Esophagus (tissue), 2 donors: ENCODE results near the gene HDHD3. TPM values are rescaled to one million over a fixed set of nuclear protein-coding genes. Genes with fewer than 3 reads are reported as not detected.

Source experiments
- H3K27ac ChIP-seq, 2 donors: one replicate each; pipeline ENCODE4 v1.5.1; 2013; ENCODE audit warnings: low read depth in 2 of 2, mild to moderate bottlenecking in 2 of 2, inconsistent platforms in 1 of 2, low read length in 1 of 2, moderate library complexity in 1 of 2
- H3K27me3 ChIP-seq, 2 donors: one replicate each; pipeline ENCODE4 v1.6.1; 2013; ENCODE audit warnings: low read length in 2 of 2, control low read depth in 1 of 2, mild to moderate bottlenecking in 1 of 2; ENCODE audit not compliant: insufficient read depth in 2 of 2, control insufficient read depth in 1 of 2
- H3K36me3 ChIP-seq, 2 donors: one replicate each; pipeline ENCODE4 v1.6.1; 2013; ENCODE audit warnings: low read length in 1 of 2; ENCODE audit not compliant: control insufficient read depth in 2 of 2, insufficient read depth in 2 of 2
- H3K4me1 ChIP-seq, 2 donors: one replicate each; pipeline ENCODE4 v1.6.1; 2013; ENCODE audit warnings: low read length in 1 of 2; ENCODE audit not compliant: control insufficient read depth in 2 of 2, insufficient read depth in 2 of 2
- H3K4me3 ChIP-seq, 2 donors: one replicate each; pipeline ENCODE4 v1.5.1; 2013; ENCODE audit warnings: low read length in 2 of 2, mild to moderate bottlenecking in 2 of 2, low read depth in 1 of 2, moderate library complexity in 1 of 2
- H3K9me3 ChIP-seq, 2 donors: one replicate each; pipeline ENCODE4 v1.6.1; 2013; ENCODE audit warnings: mild to moderate bottlenecking in 2 of 2, low read depth in 1 of 2, low read length in 1 of 2, moderate library complexity in 1 of 2; ENCODE audit not compliant: control insufficient read depth in 2 of 2, insufficient read depth in 1 of 2
- WGBS, 2 donors: extraction: QIAGEN DNeasy Blood & Tissue Kit; methylation state at CpG; one replicate each; pipeline ENCODE4 v1.1.7; 2013; 5-methylcytosine and 5-hydroxymethylcytosine counted together
- polyA plus RNA-seq, 2 donors: library from polyadenylated mRNA; stranded (reverse); fragments of 200-250 nt; gene quantifications; one replicate each; pipeline ENCODE4 v1.2.3, GENCODE V29; 2013
- donor health status: healthy with polysubstance abuse.
- donor health status: Bipolar disorder and iron deficiency.

The HDHD3 gene
- polyA plus RNA-seq, 2 donors: 43.7 to 46.6 TPM

GRCh38 chr9:113352411-113352810 lies 24.4 kb downstream of the HDHD3 start:
- Histone ChIP-seq H3K27ac (peak overlapping the region in 1 of 2 donors; percentile 37), H3K27me3 (no peaks in the 10 kb centered on the region), H3K4me1 (no peaks in the 10 kb centered on the region), H3K36me3 (no peaks in the 10 kb centered on the region), H3K9me3 (no peaks in the 10 kb centered on the region), H3K4me3 (no peak overlapping the region)
- WGBS, 2 donors: 59 to 75% methylated on average over 1 of the region's 1 CpG

- peak overlapping the region in 1 of 2 donors; percentile 28 for H3K27ac ChIP-seq
- H3K36me3 ChIP-seq: no peaks in the 10 kb centered on the region
- H3K27me3 ChIP-seq: no peaks in the 10 kb centered on the region
- 75 to 76% methylated on average over 6 of the region's 6 CpGs for WGBS, 2 donors
- no peaks in the 10 kb centered on the region for H3K4me1 ChIP-seq
- H3K4me3 ChIP-seq: no peak overlapping the region
- no peaks in the 10 kb centered on the region for H3K9me3 ChIP-seq
Observed at GRCh38 chr9:113352006-113352405, 24.8 kb downstream of the HDHD3 start.

GRCh38 chr9:113350937-113351336 lies 25.8 kb downstream of the HDHD3 start:
- WGBS, 2 donors: 55% methylated on average over 6 of the region's 6 CpGs
- Histone ChIP-seq H3K9me3 (no peaks in the 10 kb centered on the region), H3K36me3 (no peaks in the 10 kb centered on the region), H3K27me3 (no peaks in the 10 kb centered on the region), H3K4me1 (no peaks in the 10 kb centered on the region), H3K27ac (no peak overlapping the region), H3K4me3 (no peak overlapping the region)

GRCh38 chr9:113350107-113350661 lies 26.6 kb downstream of the HDHD3 start:
- WGBS, 2 donors: 11 to 15% methylated on average over 14 of the region's 14 CpGs
- Histone ChIP-seq H3K9me3 (no peaks in the 10 kb centered on the region), H3K27me3 (no peaks in the 10 kb centered on the region), H3K27ac (peak overlapping the region in 1 of 2 donors; percentile 40), H3K4me3 (peak overlapping the region; percentile 68 to 72), H3K4me1 (no peaks in the 10 kb centered on the region), H3K36me3 (no peaks in the 10 kb centered on the region)

GRCh38 chr9:113349445-113350094 lies 27.2 kb downstream of the HDHD3 start, which contains the start of gene BSPRY:
Gene BSPRY (plus strand): TSS chr9:113349541. CDS start chr9:113349580, 39 bp downstream.
- H3K9me3 ChIP-seq: no peaks in the 10 kb centered on the region
- H3K27me3 ChIP-seq: no peaks in the 10 kb centered on the region
- WGBS, 2 donors: 2% methylated on average over 53 to 71 of the region's 71 CpGs
- H3K27ac ChIP-seq: peak within 1 kb of the TSS in 1 of 2 donors; percentile 64
- H3K4me3 ChIP-seq: peak within 1 kb of the TSS; percentile 68 to 72
- no peaks in the 10 kb centered on the region for H3K36me3 ChIP-seq
- no peaks in the 10 kb centered on the region for H3K4me1 ChIP-seq

GRCh38 chr9:113349066-113349444 lies 27.7 kb downstream of the HDHD3 start:
- H3K9me3 ChIP-seq: no peaks in the 10 kb centered on the region
- H3K4me3 ChIP-seq: peak overlapping the region in 1 of 2 donors; percentile 72
- 22 to 23% methylated on average over 13 of the region's 13 CpGs for WGBS, 2 donors
- no peaks in the 10 kb centered on the region for H3K4me1 ChIP-seq
- no peak overlapping the region for H3K27ac ChIP-seq
- H3K27me3 ChIP-seq: no peaks in the 10 kb centered on the region
- H3K36me3 ChIP-seq: no peaks in the 10 kb centered on the region

GRCh38 chr9:113348437-113348836 lies 28.3 kb downstream of the HDHD3 start:
- Histone ChIP-seq H3K27ac (no peak overlapping the region), H3K9me3 (no peaks in the 10 kb centered on the region), H3K4me1 (no peaks in the 10 kb centered on the region), H3K36me3 (no peaks in the 10 kb centered on the region), H3K4me3 (no peak overlapping the region), H3K27me3 (no peaks in the 10 kb centered on the region)
- 87 to 91% methylated on average over 3 of the region's 3 CpGs for WGBS, 2 donors

GRCh38 chr9:113345671-113346070 lies 31.1 kb downstream of the HDHD3 start:
- no peaks in the 10 kb centered on the region for H3K36me3 ChIP-seq
- no peaks in the 10 kb centered on the region for H3K9me3 ChIP-seq
- H3K27me3 ChIP-seq: no peaks in the 10 kb centered on the region
- no peak overlapping the region for H3K27ac ChIP-seq
- WGBS, 2 donors: 31 to 42% methylated on average over 1 of the region's 1 CpG
- no peaks in the 10 kb centered on the region for H3K4me1 ChIP-seq
- H3K4me3 ChIP-seq: no peak overlapping the region

GRCh38 chr9:113345190-113345589 lies 31.6 kb downstream of the HDHD3 start:
- Histone ChIP-seq H3K4me3 (no peak overlapping the region), H3K27me3 (no peaks in the 10 kb centered on the region), H3K4me1 (no peaks in the 10 kb centered on the region), H3K27ac (no peak overlapping the region), H3K36me3 (no peaks in the 10 kb centered on the region), H3K9me3 (no peaks in the 10 kb centered on the region)
- WGBS, 2 donors: 59 to 74% methylated on average over 2 of the region's 2 CpGs

- Histone ChIP-seq H3K36me3 (no peaks in the 10 kb centered on the region), H3K27me3 (no peaks in the 10 kb centered on the region), H3K4me3 (no peak overlapping the region), H3K9me3 (no peaks in the 10 kb centered on the region), H3K4me1 (peaks cover 3 to 4% of the 10 kb centered on the region in 2 donors), H3K27ac (peak overlapping the region; percentile 40 to 80)
- WGBS, 2 donors: 37 to 45% methylated on average over 1 of the region's 1 CpG
Observed at GRCh38 chr9:113343732-113344231, 33.0 kb downstream of the HDHD3 start.
